Measurements from ENCODE around the gene RANBP17.

GRCh38 chr5:171157775-171158174 lies 296.0 kb downstream of the RANBP17 start:
- TF ChIP-seq POLR2A (IDR thresholded peaks at IDR 0.05) (no peak), CTCF (IDR thresholded peaks at IDR 0.05) (no peak)
